GM18505 (cell line): Measurements from ENCODE around the gene KCNA1.

ENCODE experiments used
- ATAC-seq: cut with Tn5 transposase; IDR thresholded peaks from one replicate; pipeline ENCODE4 v1.9.1; 2021; ENCODE audit not compliant: unreplicated experiment
- POLR2A ChIP-seq: IDR thresholded peaks from 4 replicates; pipeline ENCODE4 v1.6.1; 2011; ENCODE audit warnings: borderline replicate concordance; ENCODE audit not compliant: insufficient read depth, insufficient read length; ENCODE audit errors: extremely low read depth

The KCNA1 gene

DNA sequence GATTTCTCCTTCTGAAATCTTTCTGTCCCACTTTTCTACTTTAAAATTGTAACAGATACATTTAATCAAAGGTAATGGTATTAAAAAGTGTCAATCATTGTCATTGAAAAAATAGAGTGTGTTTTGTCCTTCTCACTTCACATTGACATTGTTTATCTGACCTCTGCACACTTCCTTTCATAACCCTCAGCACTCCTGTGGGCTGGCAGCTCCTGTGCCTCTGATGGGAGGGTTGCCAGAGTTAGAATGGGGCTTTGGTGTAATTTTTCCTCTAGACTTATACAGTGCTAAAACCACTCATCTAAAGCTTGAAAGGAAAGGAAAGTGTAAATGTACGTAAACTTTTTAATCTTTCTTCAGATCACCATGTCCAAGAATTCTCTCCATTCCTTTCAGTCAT, 23.7 kb downstream of the KCNA1 start:
- ATAC-seq = no peak
- no peak for TF ChIP-seq POLR2A

DNA sequence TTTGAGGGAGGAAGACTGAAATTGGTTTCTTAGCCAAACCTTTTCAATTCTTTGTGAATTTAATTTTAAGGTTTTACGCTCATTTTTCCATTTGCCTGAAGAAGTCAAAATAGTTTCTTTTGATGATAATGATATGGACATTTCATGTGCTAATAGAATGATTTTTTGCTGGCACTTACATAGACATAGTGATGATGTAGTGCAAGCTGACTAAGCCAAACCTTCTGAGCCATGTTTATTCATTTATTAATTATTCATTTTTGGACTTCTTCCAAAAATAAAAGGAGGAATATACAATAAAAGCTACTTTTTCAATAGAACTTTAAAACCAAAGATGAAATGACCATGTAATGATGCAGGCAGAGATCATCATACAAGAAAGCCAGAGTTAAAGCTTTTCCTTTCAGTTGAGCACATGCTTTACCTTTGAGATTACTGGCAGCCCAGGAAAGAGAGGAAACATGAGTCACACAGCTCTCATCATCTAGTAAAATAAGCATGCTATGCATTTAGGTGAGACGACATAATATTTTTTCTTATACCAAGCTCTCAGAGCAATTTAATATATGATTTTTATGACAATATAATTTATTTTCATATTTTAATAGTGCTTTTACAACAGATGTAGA, 24.8 kb downstream of the KCNA1 start:
- no peak for ATAC-seq
- no peak for TF ChIP-seq POLR2A

DNA sequence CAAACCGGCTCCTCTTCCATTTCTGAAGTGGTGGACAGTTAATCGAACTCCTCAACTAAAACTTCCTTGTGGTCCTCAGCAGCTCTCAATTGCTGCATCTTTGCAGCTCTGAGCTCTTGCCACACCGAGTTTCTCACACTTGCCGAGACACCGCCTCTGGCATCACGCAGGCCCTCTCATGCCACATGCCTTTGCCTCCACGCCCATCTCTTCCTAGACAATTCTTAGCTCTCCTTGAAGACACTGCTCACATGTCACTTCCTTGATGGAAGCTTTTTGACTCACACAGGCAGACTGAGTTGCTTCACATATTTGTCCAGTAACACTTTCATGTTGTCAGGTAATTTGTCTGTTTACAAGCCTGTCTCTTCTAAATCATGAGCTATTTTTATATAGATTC, 29.2 kb downstream of the KCNA1 start:
- ATAC-seq = no peak

DNA sequence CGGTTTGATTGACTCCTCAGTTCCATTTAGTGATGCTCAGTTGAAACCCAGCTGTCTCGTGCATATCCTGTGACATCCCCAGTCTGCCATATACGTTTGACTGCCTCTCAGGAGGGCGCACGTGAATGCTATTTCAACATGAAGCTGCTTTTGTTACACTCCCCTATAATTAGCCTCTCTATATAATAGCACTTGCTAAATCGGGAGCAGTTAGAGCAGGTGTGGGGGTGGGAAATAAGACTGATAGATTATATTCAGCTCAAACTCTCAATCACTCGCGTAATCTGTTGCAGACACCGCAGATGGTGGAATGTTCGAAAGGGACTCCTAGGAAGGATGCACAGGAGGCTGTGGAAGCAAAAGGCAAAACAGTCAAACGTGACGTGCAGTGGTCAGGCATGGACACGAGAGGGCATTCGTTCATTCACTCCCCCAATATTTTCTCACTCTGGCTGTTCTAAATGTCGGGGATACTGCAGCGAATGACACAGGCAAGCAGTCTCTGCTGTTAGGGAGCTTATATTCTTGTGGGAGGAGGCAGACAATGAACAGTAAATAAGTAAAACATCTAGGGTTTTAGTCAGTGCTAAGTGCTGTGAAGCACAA, 29.8 kb downstream of the KCNA1 start:
- ATAC-seq = no peak
- TF ChIP-seq POLR2A = no peak

More for the DNA sequence above, 29.2 kb downstream of the KCNA1 start:
- no peak for TF ChIP-seq POLR2A

DNA sequence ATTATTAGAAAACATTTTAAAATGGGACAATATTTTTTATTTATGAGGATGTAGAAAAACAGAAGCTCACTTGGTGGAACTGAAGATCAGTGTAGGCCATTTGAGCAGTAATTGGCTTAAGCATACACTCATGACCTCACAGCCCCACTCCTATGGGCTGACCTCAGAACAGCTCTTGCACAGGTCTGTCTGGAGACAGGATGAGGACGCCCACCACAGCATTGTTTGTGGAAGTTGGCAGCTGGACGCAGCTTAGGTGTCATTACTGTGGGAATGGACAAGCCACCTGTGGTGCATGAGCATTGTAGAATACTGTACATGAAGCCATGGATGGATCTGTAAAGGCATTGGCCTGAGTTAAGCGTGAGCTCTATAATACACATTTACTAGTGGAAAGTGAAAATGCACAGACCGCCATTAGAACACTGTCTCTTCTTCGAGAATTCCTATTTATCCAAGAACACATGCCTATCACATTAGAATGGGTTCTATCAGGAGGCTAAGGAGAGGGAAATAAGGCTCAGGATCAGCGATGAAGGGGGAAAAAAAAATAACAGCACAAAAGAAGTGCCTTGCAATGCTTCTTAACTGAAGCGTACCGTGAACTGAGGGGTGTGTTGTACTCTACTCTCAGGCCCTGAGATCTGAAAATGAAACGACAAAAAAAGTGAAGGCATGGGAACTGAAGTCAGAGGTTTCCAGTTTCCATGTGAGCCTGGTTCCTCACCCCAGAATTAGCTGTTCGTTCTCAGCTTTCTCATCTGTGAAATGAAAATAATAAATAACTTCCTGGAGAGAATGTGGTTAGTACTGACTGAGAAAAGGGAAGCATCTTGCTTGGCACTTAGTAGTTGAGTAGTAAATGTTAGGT, 33.6 kb downstream of the KCNA1 start:
- peak; percentile 75 for ATAC-seq
- no peak for TF ChIP-seq POLR2A

DNA sequence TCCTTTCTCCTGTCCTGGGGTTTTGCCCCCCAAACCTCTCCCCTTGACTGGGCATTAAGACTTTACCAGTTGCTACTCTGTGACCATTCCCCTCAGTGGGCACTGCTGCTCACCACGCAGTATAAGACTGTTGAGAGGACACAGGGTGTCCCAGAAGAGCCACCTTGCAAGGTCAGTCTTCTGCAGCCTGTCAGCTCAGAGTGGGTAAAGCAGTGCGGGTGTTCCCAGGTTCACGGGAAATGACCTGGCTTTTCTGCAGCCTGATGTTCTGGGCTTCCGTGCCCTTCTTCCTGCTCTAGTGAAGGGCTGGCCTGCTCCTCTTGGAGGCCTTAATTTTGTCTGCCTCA, 34.2 kb downstream of the KCNA1 start:
- TF ChIP-seq POLR2A = no peak
- no peak for ATAC-seq

DNA sequence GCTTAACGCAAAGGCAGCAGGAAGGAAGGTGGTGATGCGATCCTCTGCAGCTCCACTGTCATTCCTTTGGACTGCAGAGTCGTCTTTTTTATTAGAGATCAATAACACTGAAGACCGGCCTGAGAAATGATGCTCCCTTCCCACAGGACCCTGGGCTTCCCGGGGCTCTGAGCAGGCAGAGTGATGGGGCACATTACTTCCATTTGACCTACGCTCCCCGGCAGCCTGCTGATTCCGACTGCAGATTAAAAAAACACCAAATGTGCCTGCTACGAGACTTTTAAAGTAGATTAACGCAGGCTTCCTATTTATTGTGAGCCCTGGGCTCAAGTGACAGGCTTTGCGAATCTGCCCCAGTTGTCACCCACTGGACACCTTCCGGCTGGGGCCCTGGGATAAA, 37.5 kb downstream of the KCNA1 start:
- no peak for TF ChIP-seq POLR2A
- ATAC-seq = no peak

DNA sequence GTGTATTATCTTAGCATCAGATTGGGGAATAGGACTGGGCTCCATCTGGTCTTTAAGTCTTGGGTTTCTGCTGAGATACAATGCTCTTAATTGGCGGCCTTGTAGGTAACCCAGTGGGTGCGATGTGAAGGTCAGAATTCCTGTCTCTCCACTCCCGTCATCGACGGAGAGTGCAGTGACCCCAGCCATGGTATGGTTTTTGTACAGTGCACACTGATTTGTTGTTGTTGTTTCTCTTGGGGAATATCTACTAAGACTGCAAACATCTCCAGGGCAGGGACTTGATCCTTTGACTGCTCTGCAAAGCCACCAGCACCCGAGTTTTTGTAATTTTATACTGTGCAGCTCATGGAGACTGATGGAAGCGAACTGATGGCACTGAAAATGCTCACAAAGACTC, 41.4 kb downstream of the KCNA1 start:
- no peak for ATAC-seq
- TF ChIP-seq POLR2A = no peak

DNA sequence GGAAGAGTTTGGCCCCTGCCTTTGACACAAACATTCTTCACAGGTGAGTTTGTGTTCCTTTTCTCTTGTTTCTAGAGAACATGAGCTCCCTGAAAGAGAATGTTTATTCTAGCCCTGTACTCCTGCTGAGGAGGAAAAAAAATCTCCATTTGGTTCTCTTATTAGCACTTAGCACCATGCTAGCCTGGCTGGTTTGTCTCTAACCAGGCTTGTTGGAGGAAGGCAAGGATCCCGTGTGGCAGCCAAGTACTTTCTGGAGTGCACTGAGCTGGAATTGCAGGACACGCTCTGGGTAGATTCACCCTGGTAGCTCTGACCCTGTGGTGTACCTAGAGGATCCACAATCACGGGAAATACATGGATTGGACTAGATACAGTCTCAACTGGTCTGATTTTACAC, 41.9 kb downstream of the KCNA1 start:
- TF ChIP-seq POLR2A = no peak
- ATAC-seq = no peak

DNA sequence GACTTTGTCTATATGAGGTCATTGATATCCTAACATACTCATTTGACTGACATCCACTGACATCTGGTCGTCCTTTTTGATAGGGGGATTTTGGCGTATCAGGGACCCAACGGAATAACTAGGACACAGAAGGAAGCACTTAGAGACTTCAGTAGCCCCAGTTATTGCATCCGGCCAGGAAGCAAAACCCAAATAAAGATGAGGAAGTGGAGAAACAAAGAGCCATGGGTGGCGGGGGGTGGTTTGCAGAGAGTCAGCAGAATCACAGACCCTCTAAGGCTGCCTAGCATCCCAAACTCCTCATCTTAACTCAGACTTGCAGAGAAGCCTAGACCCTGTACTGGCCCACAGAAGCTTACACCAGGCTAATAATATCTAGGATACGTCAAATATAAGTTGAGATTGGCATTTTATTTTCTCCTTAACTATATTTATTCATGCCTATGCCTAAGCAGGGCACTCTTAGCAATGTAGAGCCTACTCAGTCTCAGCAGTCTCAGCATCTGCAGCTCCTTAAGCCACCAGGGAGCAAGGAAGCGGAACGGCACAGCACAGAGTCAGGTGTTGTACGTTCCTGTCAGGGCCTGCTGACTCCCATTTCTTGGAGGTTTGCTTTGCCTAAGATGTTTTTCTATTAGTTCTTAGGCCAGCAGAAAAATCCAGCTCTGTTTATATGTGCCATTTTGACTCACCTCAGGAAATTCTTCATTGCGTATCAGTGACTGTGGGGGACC, 45.1 kb downstream of the KCNA1 start:
- no peak for TF ChIP-seq POLR2A
- no peak for ATAC-seq

DNA sequence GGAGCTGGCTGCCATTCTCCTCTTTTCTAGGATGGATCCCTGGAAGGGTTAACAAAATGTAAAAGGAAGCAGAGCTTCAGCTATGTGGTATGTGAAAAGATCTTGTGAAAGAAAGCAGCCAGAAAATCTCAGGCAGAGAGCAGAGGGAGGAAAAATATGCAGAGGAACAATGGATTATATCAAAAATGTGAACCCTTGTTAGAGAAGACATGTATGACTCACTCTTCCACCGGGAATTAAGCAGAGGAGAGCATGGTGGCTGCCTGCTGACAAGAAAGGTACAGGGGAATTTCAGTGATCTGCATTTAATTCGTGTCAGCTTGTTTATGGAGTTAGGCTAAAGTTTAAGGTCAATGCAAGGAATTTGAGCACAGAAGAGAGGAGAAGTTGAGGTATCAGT, 46.3 kb downstream of the KCNA1 start:
- no peak for ATAC-seq
- no peak for TF ChIP-seq POLR2A

DNA sequence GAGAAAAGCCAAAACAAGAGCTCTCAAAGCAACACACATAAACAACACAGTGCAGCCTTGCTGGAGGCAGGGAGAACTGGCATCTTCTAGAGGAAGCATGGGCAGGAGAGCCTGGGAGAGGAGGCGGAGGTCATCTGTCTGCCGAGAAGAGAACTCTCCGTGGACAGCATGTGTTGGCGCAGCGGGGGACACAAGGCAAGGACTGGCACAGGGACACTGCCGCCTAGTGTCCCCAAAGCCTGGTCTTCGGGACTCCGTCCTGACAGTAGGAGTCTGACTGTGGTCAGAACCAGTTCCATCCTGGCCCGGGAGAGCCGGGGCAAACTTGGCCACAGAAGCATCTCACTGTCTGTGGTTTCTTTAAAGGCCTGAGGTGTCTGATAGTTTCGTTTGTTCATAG, 47.3 kb downstream of the KCNA1 start:
- no peak for ATAC-seq
- no peak for TF ChIP-seq POLR2A

DNA sequence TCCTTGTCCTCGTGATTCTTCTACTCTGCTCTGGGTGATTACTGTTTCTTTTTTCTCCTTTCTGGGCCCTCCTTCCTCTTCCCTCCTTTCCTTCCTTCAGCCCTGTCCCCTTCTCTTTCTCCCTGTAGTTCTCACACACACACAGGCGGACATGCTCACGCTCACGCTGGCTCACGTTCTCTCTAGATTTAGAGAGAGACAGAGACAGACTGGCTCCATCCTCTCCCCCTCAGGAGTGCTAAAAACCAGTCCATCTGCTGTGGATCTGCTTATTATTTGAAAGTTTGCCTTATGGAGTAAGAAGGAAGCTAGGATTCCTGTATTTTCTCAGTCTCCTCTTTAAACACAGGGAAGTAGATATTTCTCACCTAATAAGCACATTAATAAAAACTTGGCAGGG, 48.1 kb downstream of the KCNA1 start:
- TF ChIP-seq POLR2A = no peak
- no peak for ATAC-seq
